Measurements from ENCODE around the gene LILRA1. TPM values are rescaled to one million over a fixed set of nuclear protein-coding genes. Genes with fewer than 3 reads are reported as not detected.
"Not testable (repeated sequence)": the region's sequence is repeated elsewhere in the genome, so short reads cannot be mapped to it uniquely, and the experiment has no call there.

The LILRA1 gene
- total RNA-seq, 1 experiment from 2014 or later = not detected

DNA sequence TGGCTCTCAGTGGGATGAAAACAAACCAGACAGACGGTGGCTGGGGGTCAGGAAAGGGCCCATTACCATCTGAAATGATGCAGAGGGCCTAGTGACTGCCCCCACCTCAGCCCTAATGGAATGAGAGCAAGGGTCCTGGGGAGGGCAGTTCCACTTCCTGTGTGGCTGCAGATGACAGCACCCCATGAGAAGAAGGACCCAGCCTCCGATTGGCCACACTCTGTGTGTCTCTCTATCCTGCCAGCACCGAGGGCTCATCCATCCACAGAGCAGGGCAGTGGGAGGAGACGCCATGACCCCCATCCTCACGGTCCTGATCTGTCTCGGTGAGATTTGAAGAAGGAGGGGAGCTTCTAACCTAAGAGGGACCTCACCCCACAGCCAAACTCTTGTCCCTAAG lies 37.4 kb downstream of the LILRA1 start:
- H3K27me3 ChIP-seq (ENCODE audit: low read length) = peaks cover 92% of the 10 kb centered on the region
- CTCF ChIA-PET = no interaction called here
- no TSS peak for BruUV-seq (replicated peaks)
- ATAC-seq (no peak), DNase-seq (no peak)
- H3K4me2 ChIP-seq (ENCODE audit: low read length) = no peak overlapping the region
- H3K9ac ChIP-seq (ENCODE audit: low read length) = no peak overlapping the region
- no peaks in the 10 kb centered on the region for H3K36me3 ChIP-seq (ENCODE audit: low read depth, low read length)
- no peaks in the 10 kb centered on the region for H3F3A ChIP-seq (ENCODE audit: low read length, unreplicated experiment)
- H2AFZ ChIP-seq (ENCODE audit: low read length) = no peak overlapping the region
- TF ChIP-seq, protein P1, sequence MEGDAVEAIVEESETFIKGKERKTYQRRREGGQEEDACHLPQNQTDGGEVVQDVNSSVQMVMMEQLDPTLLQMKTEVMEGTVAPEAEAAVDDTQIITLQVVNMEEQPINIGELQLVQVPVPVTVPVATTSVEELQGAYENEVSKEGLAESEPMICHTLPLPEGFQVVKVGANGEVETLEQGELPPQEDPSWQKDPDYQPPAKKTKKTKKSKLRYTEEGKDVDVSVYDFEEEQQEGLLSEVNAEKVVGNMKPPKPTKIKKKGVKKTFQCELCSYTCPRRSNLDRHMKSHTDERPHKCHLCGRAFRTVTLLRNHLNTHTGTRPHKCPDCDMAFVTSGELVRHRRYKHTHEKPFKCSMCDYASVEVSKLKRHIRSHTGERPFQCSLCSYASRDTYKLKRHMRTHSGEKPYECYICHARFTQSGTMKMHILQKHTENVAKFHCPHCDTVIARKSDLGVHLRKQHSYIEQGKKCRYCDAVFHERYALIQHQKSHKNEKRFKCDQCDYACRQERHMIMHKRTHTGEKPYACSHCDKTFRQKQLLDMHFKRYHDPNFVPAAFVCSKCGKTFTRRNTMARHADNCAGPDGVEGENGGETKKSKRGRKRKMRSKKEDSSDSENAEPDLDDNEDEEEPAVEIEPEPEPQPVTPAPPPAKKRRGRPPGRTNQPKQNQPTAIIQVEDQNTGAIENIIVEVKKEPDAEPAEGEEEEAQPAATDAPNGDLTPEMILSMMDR (conservative IDR thresholded peaks at IDR 0.05; ENCODE audit: low read depth, low read length) = no peak
- TF ChIP-seq EZH2 (IDR thresholded peaks at IDR 0.05; ENCODE audit: low read length, unreplicated experiment) (no peak), EZH2phosphoT487 (IDR thresholded peaks at IDR 0.05; ENCODE audit: borderline replicate concordance, low read length) (no peak)
- no peak overlapping the region for H3K27ac ChIP-seq (ENCODE audit: low read length)
- H3K4me1 ChIP-seq (ENCODE audit: insufficient read depth, low read length) = no peaks in the 10 kb centered on the region
- H3K4me3 ChIP-seq (ENCODE audit: low read length) = no peak overlapping the region
- no peaks in the 10 kb centered on the region for H3K9me2 ChIP-seq (replicated peaks; ENCODE audit: low read length)
- intact Hi-C loops (cut with micrococcal nuclease) = no loop called here
- POLR2A ChIA-PET (ENCODE audit: unreplicated experiment) = no interaction called here
- no peaks in the 10 kb centered on the region for H3K79me2 ChIP-seq (ENCODE audit: low read length)
- H4K20me1 ChIP-seq (ENCODE audit: low read length) = no peaks in the 10 kb centered on the region
- no peaks in the 10 kb centered on the region for H3K9me3 ChIP-seq (ENCODE audit: low read length)

DNA sequence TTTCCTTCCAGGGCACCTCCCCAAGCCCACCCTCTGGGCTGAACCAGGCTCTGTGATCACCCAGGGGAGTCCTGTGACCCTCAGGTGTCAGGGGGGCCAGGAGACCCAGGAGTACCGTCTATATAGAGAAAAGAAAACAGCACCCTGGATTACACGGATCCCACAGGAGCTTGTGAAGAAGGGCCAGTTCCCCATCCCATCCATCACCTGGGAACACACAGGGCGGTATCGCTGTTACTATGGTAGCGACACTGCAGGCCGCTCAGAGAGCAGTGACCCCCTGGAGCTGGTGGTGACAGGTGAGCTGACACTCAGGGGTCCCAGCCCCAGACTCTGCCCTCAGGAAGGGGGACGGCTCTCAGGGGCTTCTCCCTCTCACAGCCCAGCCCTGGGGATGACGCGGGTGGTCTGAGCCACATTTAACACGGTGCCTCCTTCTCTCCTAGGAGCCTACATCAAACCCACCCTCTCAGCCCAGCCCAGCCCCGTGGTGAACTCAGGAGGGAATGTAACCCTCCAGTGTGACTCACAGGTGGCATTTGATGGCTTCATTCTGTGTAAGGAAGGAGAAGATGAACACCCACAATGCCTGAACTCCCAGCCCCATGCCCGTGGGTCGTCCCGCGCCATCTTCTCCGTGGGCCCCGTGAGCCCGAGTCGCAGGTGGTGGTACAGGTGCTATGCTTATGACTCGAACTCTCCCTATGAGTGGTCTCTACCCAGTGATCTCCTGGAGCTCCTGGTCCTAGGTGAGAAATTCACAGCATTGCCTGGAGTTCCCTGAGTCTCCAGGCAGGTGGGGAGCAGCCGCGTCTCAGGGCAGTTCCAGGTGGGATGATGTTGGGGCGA lies 38.3 kb downstream of the LILRA1 start:
- H3K9me2 ChIP-seq (replicated peaks; ENCODE audit: low read length); H3K4me2 ChIP-seq (ENCODE audit: low read length); POLR2A ChIA-PET (ENCODE audit: unreplicated experiment); H2AFZ ChIP-seq (ENCODE audit: low read length); H3K9ac ChIP-seq (ENCODE audit: low read length); H3K36me3 ChIP-seq (ENCODE audit: low read depth, low read length); H3K27ac ChIP-seq (ENCODE audit: low read length); H3K4me1 ChIP-seq (ENCODE audit: insufficient read depth, low read length); ATAC-seq; H3F3A ChIP-seq (ENCODE audit: low read length, unreplicated experiment); intact Hi-C loops (cut with micrococcal nuclease); H3K4me3 ChIP-seq (ENCODE audit: low read length); H3K79me2 ChIP-seq (ENCODE audit: low read length); H4K20me1 ChIP-seq (ENCODE audit: low read length); BruUV-seq (replicated peaks); DNase-seq; CTCF ChIA-PET; H3K9me3 ChIP-seq (ENCODE audit: low read length): not testable (repeated sequence)
- peaks cover 83% of the 10 kb centered on the region for H3K27me3 ChIP-seq (ENCODE audit: low read length)

DNA sequence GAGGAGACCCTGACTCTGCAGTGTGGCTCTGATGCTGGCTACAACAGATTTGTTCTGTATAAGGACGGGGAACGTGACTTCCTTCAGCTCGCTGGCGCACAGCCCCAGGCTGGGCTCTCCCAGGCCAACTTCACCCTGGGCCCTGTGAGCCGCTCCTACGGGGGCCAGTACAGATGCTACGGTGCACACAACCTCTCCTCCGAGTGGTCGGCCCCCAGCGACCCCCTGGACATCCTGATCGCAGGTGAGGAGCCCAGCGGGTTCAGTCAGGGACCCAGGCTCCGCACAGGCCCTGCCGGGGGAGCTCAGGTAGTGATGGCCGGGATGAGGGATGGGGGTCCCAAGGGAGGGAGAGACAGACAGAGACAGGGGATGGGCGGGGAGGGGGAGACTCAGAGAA lies 39.1 kb downstream of the LILRA1 start:
- H3K9me2 ChIP-seq (replicated peaks; ENCODE audit: low read length); H2AFZ ChIP-seq (ENCODE audit: low read length); DNase-seq; H3K4me2 ChIP-seq (ENCODE audit: low read length); H3F3A ChIP-seq (ENCODE audit: low read length, unreplicated experiment); H3K4me3 ChIP-seq (ENCODE audit: low read length); intact Hi-C loops (cut with micrococcal nuclease); CTCF ChIA-PET; H3K27ac ChIP-seq (ENCODE audit: low read length); H3K9me3 ChIP-seq (ENCODE audit: low read length); H3K9ac ChIP-seq (ENCODE audit: low read length); BruUV-seq (replicated peaks); POLR2A ChIA-PET (ENCODE audit: unreplicated experiment); H3K36me3 ChIP-seq (ENCODE audit: low read depth, low read length); ATAC-seq; H4K20me1 ChIP-seq (ENCODE audit: low read length); H3K79me2 ChIP-seq (ENCODE audit: low read length); H3K4me1 ChIP-seq (ENCODE audit: insufficient read depth, low read length): not testable (repeated sequence)
- peaks cover 76% of the 10 kb centered on the region for H3K27me3 ChIP-seq (ENCODE audit: low read length)

DNA sequence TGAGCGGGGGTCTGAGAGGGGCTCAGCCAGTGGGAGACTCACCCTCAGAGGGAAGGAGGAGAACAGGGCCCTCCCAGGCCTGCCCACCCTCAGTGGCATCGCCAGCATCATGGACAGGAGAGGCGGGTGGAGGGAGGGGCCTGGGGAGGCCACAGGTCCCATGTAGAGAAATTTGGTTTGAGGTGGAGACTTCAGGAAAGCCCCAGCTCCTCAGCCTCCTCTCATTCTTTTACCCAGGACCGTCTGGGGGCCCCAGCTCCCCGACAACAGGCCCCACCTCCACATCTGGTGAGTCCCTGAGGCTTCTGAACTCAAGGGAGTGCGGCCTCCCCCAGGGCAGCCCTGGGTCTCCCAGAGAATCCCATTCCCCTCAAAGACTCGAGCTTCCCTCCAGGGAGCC lies 40.0 kb downstream of the LILRA1 start:
- no peaks in the 10 kb centered on the region for H4K20me1 ChIP-seq (ENCODE audit: low read length)
- H3K4me2 ChIP-seq (ENCODE audit: low read length) = no peak overlapping the region
- H3F3A ChIP-seq (ENCODE audit: low read length, unreplicated experiment) = no peaks in the 10 kb centered on the region
- CTCF ChIA-PET = no interaction called here
- no peak overlapping the region for H3K27ac ChIP-seq (ENCODE audit: low read length)
- no peaks in the 10 kb centered on the region for H3K9me2 ChIP-seq (replicated peaks; ENCODE audit: low read length)
- no peak overlapping the region for H3K9ac ChIP-seq (ENCODE audit: low read length)
- H3K9me3 ChIP-seq (ENCODE audit: low read length) = no peaks in the 10 kb centered on the region
- no peaks in the 10 kb centered on the region for H3K79me2 ChIP-seq (ENCODE audit: low read length)
- H3K4me1 ChIP-seq (ENCODE audit: insufficient read depth, low read length) = no peaks in the 10 kb centered on the region; the same call in 1 of the 2 replicates
- ATAC-seq = no peak
- H2AFZ ChIP-seq (ENCODE audit: low read length) = no peak overlapping the region
- no peaks in the 10 kb centered on the region for H3K36me3 ChIP-seq (ENCODE audit: low read depth, low read length)
- intact Hi-C loops (cut with micrococcal nuclease) = no loop called here
- DNase-seq = no peak
- H3K27me3 ChIP-seq (ENCODE audit: low read length) = peaks cover 69% of the 10 kb centered on the region
- POLR2A ChIA-PET (ENCODE audit: unreplicated experiment) = no interaction called here
- TF ChIP-seq, protein P1 (conservative IDR thresholded peaks at IDR 0.05; ENCODE audit: low read depth, low read length) = no peak
- TF ChIP-seq EZH2 (IDR thresholded peaks at IDR 0.05; ENCODE audit: low read length, unreplicated experiment) (no peak), EZH2phosphoT487 (IDR thresholded peaks at IDR 0.05; ENCODE audit: borderline replicate concordance, low read length) (no peak)
- no TSS peak for BruUV-seq (replicated peaks)
- H3K4me3 ChIP-seq (ENCODE audit: low read length) = no peak overlapping the region

DNA sequence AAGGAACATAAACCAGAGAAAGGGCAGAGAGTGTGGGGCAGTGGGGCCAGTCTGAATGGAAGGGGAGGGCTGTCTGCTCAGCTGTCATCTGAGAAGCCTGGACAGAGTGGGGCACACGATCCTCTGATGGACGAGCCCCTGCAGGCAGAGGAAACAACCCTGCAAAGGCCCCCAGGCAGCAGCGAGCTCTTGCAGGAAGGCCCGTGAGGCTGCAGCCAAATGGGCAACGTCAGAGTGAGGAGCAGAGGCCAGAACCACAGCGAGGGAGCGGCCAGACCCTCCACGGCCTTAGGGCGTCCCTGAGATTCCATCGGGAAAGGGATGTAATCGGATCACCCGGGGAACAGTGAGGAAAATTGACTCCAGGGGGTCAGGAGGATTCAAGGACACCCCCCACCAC lies 42.6 kb downstream of the LILRA1 start:
- BruUV-seq (replicated peaks); H3K36me3 ChIP-seq (ENCODE audit: low read depth, low read length); H3K4me3 ChIP-seq (ENCODE audit: low read length); H3K4me1 ChIP-seq (ENCODE audit: insufficient read depth, low read length); ATAC-seq; POLR2A ChIA-PET (ENCODE audit: unreplicated experiment); H3K9me3 ChIP-seq (ENCODE audit: low read length); CTCF ChIA-PET; H2AFZ ChIP-seq (ENCODE audit: low read length); H3K27ac ChIP-seq (ENCODE audit: low read length); H4K20me1 ChIP-seq (ENCODE audit: low read length); DNase-seq; H3F3A ChIP-seq (ENCODE audit: low read length, unreplicated experiment); intact Hi-C loops (cut with micrococcal nuclease); H3K79me2 ChIP-seq (ENCODE audit: low read length); H3K9ac ChIP-seq (ENCODE audit: low read length); H3K9me2 ChIP-seq (replicated peaks; ENCODE audit: low read length); H3K4me2 ChIP-seq (ENCODE audit: low read length): not testable (repeated sequence)
- peaks cover 61% of the 10 kb centered on the region for H3K27me3 ChIP-seq (ENCODE audit: low read length)
